Neural cell (in vitro differentiated cells): ENCODE measurements around the gene SDK1.

ENCODE experiments used
- EZH2 ChIP-seq: fragments of 200-600, 300-800 bp; shearing (Covaris generic), sonication (generic); IDR thresholded peaks from 2 replicates; pipeline ENCODE4 v1.6.1; 2014; ENCODE audit warnings: antibody characterized with exemption, low read length, borderline replicate concordance, mild to moderate bottlenecking; ENCODE audit not compliant: insufficient read depth, poor library complexity, severe bottlenecking
- REST ChIP-seq: IDR thresholded peaks from 2 replicates; pipeline ENCODE4 v1.6.1; 2012; ENCODE audit warnings: borderline replicate concordance
- TF ChIP-seq, protein P1 (sequence below): fragments of 450-650 bp; IDR thresholded peaks from 2 replicates; pipeline ENCODE4 v1.5.1; 2014; ENCODE audit warnings: antibody characterized with exemption, mild to moderate bottlenecking, moderate library complexity; ENCODE audit not compliant: poor library complexity, severe bottlenecking

GRCh38 chr7:3951316-3952055 is 650.4 kb downstream of the SDK1 start:
- TF ChIP-seq, protein P1, sequence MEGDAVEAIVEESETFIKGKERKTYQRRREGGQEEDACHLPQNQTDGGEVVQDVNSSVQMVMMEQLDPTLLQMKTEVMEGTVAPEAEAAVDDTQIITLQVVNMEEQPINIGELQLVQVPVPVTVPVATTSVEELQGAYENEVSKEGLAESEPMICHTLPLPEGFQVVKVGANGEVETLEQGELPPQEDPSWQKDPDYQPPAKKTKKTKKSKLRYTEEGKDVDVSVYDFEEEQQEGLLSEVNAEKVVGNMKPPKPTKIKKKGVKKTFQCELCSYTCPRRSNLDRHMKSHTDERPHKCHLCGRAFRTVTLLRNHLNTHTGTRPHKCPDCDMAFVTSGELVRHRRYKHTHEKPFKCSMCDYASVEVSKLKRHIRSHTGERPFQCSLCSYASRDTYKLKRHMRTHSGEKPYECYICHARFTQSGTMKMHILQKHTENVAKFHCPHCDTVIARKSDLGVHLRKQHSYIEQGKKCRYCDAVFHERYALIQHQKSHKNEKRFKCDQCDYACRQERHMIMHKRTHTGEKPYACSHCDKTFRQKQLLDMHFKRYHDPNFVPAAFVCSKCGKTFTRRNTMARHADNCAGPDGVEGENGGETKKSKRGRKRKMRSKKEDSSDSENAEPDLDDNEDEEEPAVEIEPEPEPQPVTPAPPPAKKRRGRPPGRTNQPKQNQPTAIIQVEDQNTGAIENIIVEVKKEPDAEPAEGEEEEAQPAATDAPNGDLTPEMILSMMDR, result no peak
- TF ChIP-seq EZH2 (no peak), REST (no peak)
